Measurements from ENCODE around the gene MRPL12. TPM values are rescaled to one million over a fixed set of nuclear protein-coding genes. Genes with fewer than 3 reads are reported as not detected.

Gene MRPL12
- total and polyA plus RNA-seq, 9 of the 15 experiments (the other 6 are each of a cell fraction or from before 2014, with no cell fraction given), result 0.94 to 338 (median 100) TPM

GRCh38 chr17:81713004-81713555, 9.9 kb downstream of the MRPL12 start:
- POLR2A ChIA-PET, result interaction anchor here (0.6 to 5.2 kb wide), 6 partner anchors 9 to 224 kb away, joined by 3 to 59 read pairs (median 4); partner anchors contain the start of genes ARL16, HGS and MRPL12
- no peak for FAIRE-seq
- CTCF ChIA-PET (ENCODE audit: low intra/inter-chr PET ratio), result interaction anchor here (1.1 kb wide), 1 partner anchor 308 kb away, joined by 3 read pairs; no protein-coding TSS in a partner anchor
- BruUV-seq (replicated peaks), result no TSS peak
- in situ Hi-C loops (cut with MboI), result no loop called here
- Histone ChIP-seq H3K79me2 (ENCODE audit: control insufficient read depth, insufficient read depth, low read length) (peaks cover 39% of the 10 kb centered on the region), H3K27me3 (ENCODE audit: control insufficient read depth in 2 of 2, insufficient read depth in 2 of 2, low read length in 2 of 2) (no peaks in the 10 kb centered on the region), H3K9me3 (replicated peaks; ENCODE audit: control insufficient read depth, insufficient read depth, low read depth, low read length) (no peaks in the 10 kb centered on the region), H3K9ac (ENCODE audit: insufficient read depth in 1 of 2, low read depth in 2 of 2, low read length in 2 of 2) (peak overlapping the region; percentile 80 to 95), H3K4me2 (ENCODE audit: insufficient read depth, low read length) (peak overlapping the region; percentile 92), H3K4me1 (replicated peaks in 1 of 2; ENCODE audit: control insufficient read depth in 2 of 2, insufficient read depth in 2 of 2, low read length in 2 of 2) (peaks cover 23 to 87% of the 10 kb centered on the region in 2 experiments), H3K36me3 (ENCODE audit: control insufficient read depth, insufficient read depth, low read length) (peaks cover 54% of the 10 kb centered on the region; the same call in 2 of the 3 replicates), H4K20me1 (replicated peaks; ENCODE audit: control insufficient read depth, insufficient read depth, low read length) (peaks cover 13% of the 10 kb centered on the region), H3K9me1 (ENCODE audit: control insufficient read depth, insufficient read depth, low read length) (peaks cover 2% of the 10 kb centered on the region), H3K27ac (ENCODE audit: extremely low read depth, low read depth, low read length) (peak overlapping the region; percentile 88), H3K4me3 (peak overlapping the region; percentile 93), H2AFZ (ENCODE audit: low read depth, low read length) (no peak overlapping the region)
- no peak for DNase-seq (ENCODE audit: extremely low read depth in 1 of 4, low spot score in 3 of 4)
- WGBS (ENCODE audit: insufficient coverage, low coverage, missing lambda C conversion rate), result 3% methylated on average over 16 of the region's 18 CpGs
- peak; percentile 2; the same call in 2 of the 3 replicates for ATAC-seq
- intact Hi-C loops (cut with micrococcal nuclease), result no loop called here
- TF ChIP-seq C11orf30 (IDR thresholded peaks at IDR 0.05; ENCODE audit: low read depth), result peak; percentile 23; the same call in 1 of the 2 replicates
- TF ChIP-seq ESRRB (CRISPR knock-in tag; IDR thresholded peaks at IDR 0.05; ENCODE audit: borderline replicate concordance), result no peak
- no peak for TF ChIP-seq ZNF584 (CRISPR knock-in tag; IDR thresholded peaks at IDR 0.05; ENCODE audit: low read depth)
- peak; percentile 80 for TF ChIP-seq ZNF316 (IDR thresholded peaks at IDR 0.05)
- TF ChIP-seq MGA (IDR thresholded peaks at IDR 0.05), result no peak
- no peak for TF ChIP-seq HDGF (IDR thresholded peaks at IDR 0.05)
- TF ChIP-seq POLR2AphosphoS2 (IDR thresholded peaks at IDR 0.05; ENCODE audit: low read length), result no peak
- TF ChIP-seq SREBF1 (IDR thresholded peaks at IDR 0.05; ENCODE audit: borderline replicate concordance, low read depth, low read length), result no peak
